Coronary artery (tissue), 2 donors: ENCODE measurements around the gene QKI.
"Not testable (repeated sequence)": the region's sequence is repeated elsewhere in the genome, so short reads cannot be mapped to it uniquely, and the experiment has no call there.

ENCODE experiments used
- DNase-seq: peaks from one replicate; pipeline ENCODE4 v3.0.0-alpha.2; 2017; ENCODE audit warnings: low spot score
- H3K27ac ChIP-seq, 2 donors: fragments of 200-600 bp; sonication (generic); one replicate each; pipeline ENCODE4 v1.5.1; 2016 to 2019
- H3K4me3 ChIP-seq: fragments of 200-600 bp; sonication (generic); 2 replicates; pipeline ENCODE4 v1.5.1; 2016; ENCODE audit warnings: mild to moderate bottlenecking, moderate library complexity
- TF ChIP-seq, protein P1 (sequence below): fragments of 200-600 bp; sonication (generic); IDR thresholded peaks from one replicate; pipeline ENCODE4 v1.5.1; 2019; ENCODE audit warnings: antibody characterized with exemption

Gene QKI

DNA sequence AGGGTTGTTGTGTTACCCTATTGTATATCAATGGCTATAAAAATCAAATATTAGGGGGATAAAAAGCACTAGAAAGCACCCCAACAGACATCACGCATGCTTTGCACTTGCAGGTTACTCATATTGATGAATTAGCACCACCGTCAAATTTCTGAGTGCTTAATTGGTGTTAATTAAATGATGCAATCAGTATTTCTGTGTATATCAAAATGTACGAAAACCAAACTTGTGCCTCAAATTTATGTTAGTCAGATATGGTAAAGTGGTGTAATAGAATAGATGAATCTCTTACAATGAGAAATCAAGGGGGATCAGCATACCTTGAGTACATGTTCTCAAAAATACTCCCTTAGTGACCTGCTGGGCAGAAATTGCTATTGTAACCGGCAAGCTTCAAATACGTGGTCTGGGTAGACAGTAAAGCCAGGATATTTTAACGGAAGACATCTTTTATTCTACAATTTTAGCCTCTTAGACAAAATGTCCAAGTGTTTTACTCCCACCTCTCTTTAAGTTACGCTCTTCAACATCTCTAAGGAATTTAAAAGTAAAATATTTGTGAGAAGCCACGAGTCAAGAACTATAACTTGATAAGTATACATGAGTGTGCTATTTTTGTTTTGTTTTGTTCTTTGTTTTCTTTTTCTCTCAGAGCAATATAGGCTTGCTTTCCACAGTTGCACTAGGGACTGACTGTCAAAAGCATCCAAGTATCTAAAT, 166.0 kb downstream of the QKI start:
- no peak overlapping the region for H3K4me3 ChIP-seq
- no peak for DNase-seq
- TF ChIP-seq, protein P1, sequence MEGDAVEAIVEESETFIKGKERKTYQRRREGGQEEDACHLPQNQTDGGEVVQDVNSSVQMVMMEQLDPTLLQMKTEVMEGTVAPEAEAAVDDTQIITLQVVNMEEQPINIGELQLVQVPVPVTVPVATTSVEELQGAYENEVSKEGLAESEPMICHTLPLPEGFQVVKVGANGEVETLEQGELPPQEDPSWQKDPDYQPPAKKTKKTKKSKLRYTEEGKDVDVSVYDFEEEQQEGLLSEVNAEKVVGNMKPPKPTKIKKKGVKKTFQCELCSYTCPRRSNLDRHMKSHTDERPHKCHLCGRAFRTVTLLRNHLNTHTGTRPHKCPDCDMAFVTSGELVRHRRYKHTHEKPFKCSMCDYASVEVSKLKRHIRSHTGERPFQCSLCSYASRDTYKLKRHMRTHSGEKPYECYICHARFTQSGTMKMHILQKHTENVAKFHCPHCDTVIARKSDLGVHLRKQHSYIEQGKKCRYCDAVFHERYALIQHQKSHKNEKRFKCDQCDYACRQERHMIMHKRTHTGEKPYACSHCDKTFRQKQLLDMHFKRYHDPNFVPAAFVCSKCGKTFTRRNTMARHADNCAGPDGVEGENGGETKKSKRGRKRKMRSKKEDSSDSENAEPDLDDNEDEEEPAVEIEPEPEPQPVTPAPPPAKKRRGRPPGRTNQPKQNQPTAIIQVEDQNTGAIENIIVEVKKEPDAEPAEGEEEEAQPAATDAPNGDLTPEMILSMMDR, result no peak
- no peak overlapping the region for H3K27ac ChIP-seq

DNA sequence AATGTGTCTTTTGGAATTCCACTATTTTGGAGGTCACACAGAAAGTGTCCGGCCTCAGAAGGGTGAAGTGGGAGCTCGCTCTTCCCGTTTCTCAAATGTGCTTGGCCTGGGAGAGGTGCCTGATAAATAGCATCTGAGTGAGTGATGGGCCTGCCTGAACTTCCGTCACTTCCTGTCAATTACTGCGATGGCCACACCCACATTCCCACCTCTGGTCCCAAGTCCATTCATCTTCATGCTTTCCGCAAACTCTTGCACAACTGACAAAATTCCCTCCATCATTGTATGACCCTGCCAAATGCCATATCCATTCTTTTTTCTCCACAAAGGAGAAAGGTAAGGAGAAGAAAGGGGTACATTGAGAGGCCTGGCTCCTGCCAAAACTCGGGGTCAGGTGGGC, 169.0 kb downstream of the QKI start:
- TF ChIP-seq, protein P1, result no peak
- no peak overlapping the region for H3K27ac ChIP-seq
- DNase-seq, result no peak
- H3K4me3 ChIP-seq, result no peak overlapping the region

DNA sequence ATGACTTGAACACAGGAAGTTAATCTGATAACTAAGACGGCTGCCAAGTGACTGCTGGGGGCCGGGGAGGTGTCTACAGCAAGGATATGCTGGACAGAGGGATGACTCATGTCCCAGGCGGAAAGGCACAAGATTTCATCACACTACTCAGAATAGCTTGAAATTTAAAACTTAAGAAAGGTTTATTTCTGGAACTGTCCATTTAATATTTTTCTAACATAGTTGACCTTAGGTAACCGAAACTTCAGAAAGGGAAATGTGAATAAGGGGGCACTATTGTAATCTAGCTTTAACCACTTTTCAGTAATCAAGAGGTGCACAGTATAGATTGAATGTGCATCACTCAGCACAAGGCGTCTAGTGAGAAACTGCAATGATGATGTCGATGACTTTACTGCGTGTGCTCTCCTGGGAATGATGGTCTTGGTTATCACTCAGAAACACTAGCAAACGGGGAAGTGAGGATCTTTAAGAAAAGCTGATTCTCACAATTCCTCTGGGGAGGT, 171.5 kb downstream of the QKI start:
- Histone ChIP-seq H3K4me3 (peak overlapping the region; percentile 57), H3K27ac (peak overlapping the region in 1 of 2 donors; percentile 46)
- TF ChIP-seq, protein P1, result no peak
- peak; percentile 84 for DNase-seq

DNA sequence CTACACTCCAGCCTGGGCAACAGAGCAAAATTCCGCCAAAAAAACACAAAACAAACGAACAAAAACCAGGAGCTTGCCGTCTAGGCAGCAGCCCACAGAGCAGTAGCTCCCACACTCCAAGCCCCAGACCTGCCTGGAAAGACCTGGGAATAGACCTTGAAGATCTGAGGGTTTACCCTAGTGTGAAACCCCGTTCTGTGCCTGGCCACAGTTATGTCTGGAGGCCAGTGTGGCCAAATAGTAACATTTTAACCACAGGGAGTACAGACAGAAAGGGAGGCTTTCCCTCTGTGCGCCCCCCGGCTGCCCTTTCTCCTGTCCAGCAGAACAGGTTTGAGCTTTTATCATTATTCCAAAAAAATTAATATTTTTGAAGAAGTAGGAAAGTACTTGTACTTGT, 172.4 kb downstream of the QKI start:
- TF ChIP-seq, protein P1, result no peak
- Histone ChIP-seq H3K27ac (no peak overlapping the region), H3K4me3 (no peak overlapping the region)
- DNase-seq, result no peak

DNA sequence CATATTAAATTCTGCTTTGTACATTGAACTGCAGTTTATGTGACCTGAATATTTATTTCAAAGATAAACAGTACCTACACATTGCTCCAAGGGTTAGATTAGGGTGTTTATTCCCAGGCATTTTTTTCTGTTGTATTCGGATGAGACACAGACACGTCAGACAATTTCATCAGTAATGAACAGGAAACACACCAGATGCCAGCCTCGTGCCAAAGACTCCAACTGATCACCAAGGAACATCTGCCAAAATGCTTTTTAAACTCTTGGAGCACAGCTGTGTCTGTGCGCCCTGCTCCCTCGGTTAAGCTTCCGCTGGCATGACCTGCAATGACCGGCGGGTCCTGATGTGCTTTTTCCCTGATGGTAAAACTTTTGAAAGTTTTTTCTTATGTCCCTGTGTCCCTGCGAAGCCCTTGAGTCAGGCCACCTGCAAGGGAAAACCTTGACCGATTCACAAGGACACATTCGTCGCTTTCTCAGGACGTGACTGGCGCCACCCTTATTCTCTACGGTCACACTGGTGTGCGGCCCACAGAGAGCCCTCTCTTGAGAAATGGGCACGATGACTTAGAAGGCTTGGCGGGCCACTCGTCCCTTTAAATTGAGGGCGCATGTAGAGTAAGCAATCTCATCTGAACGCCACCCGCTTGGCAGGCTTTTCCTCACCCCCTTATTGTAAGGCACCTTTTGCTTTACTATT, 173.9 kb downstream of the QKI start:
- H3K4me3 ChIP-seq, result no peak overlapping the region
- TF ChIP-seq, protein P1, result no peak
- no peak overlapping the region for H3K27ac ChIP-seq
- DNase-seq, result no peak

DNA sequence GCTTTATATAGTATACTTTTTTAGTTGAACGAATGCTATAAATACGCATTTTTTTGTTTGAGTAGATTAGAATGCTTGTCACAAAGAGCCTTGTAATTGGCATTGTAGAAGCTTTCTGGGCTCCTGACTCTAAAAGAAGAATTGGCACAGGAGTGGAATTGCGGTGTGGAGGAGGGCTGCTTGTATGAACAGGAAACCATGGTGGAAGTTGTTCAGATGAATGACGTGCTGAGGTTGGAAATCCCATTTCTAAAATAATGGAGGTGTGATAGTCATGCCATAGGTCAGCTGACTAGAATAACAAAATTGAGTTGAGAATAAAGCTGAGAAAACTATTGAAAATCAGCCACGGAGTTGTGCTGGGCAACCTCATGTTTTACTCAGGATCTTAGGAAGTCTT, 174.9 kb downstream of the QKI start:
- TF ChIP-seq, protein P1, result no peak
- H3K27ac ChIP-seq, result no peak overlapping the region
- DNase-seq, result no peak
- H3K4me3 ChIP-seq, result no peak overlapping the region

DNA sequence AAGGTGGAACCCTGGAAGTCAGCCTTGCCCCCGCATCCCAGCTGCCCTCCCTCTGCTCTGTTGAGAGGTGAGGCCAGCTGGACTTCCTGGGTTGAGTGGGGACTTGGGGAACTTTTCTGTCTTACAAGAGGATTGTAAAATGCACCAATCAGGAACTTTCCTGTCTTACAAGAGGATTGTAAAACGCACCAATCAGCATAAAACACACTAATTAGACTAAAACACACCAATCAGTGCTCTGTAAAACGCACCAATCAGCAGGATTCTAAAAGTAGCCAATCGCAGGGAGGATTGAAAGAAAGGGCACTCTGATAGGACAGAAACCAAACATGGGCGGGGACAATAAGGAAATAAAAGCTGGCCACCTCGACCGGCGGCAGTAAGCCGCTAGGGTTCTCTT, 175.6 kb downstream of the QKI start:
- not testable (repeated sequence) for H3K4me3 ChIP-seq, DNase-seq, H3K27ac ChIP-seq
